Measurements from ENCODE around the gene NR6A1.

Gene NR6A1

DNA sequence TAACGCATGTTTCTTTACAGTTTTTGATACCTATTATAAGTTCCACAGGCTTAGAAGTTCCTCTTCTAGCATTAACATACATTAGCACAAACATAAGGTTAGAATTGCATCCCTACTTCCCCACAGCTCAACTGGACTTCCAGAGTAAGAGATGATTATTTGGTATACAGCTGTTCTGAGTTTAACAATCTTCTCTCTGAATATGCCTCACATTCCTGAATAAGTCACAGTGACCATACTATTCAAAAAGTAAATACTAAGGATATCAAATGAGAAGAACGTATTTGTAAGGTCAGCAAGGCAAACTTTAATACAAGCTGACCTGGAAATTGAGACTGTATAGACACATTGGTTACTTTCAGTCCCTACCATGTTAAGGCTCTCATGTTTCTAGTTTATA, 21.3 kb downstream of the NR6A1 start (continued):
- TF ChIP-seq FEZF1 (tag by site-specific recombination; IDR thresholded peaks at IDR 0.05) (no peak), ZNF514 (tag by site-specific recombination; IDR thresholded peaks at IDR 0.05) (no peak), ZSCAN16 (tag by site-specific recombination; IDR thresholded peaks at IDR 0.05) (no peak), ZNF23 (tag by site-specific recombination; IDR thresholded peaks at IDR 0.05; ENCODE audit: borderline replicate concordance) (no peak)

GRCh38 chr9:124749284-124749683, 21.8 kb downstream of the NR6A1 start:
- no peaks in the 10 kb centered on the region for H3K36me3 ChIP-seq (ENCODE audit: control insufficient read depth in 2 of 2, insufficient read depth in 1 of 2, low read length in 2 of 2)
- TF ChIP-seq ZNF626 (tag by site-specific recombination; IDR thresholded peaks at IDR 0.05), result no peak
- TF ChIP-seq ZNF248 (tag by site-specific recombination; IDR thresholded peaks at IDR 0.05), result no peak
- TF ChIP-seq ZBTB7A (tag by site-specific recombination; IDR thresholded peaks at IDR 0.05; ENCODE audit: low read depth), result no peak
- TF ChIP-seq MZF1 (tag by site-specific recombination; IDR thresholded peaks at IDR 0.05; ENCODE audit: borderline replicate concordance), result no peak
- TF ChIP-seq ZNF561 (tag by site-specific recombination; IDR thresholded peaks at IDR 0.05; ENCODE audit: borderline replicate concordance), result no peak
- TF ChIP-seq ZBTB21 (tag by site-specific recombination; IDR thresholded peaks at IDR 0.05), result no peak
- TF ChIP-seq ZNF571 (tag by site-specific recombination; IDR thresholded peaks at IDR 0.05), result no peak
- peaks cover 2% of the 10 kb centered on the region; the same call in 1 of the 2 replicates for H3K4me1 ChIP-seq (ENCODE audit: control insufficient read depth, insufficient read depth, low read length)
- ChIA-PET POLR2A (no interaction called here), CTCF (interaction anchor here (0.7 to 2.0 kb wide), 2 partner anchors 17 to 37 kb away, joined by 5 to 7 read pairs; no protein-coding TSS in a partner anchor)
- no peak overlapping the region for H3K4me3 ChIP-seq (ENCODE audit: low read depth, low read length)
- H3K27ac ChIP-seq (ENCODE audit: extremely low read depth, low read depth, low read length), result no peak overlapping the region
- H3K9me3 ChIP-seq (ENCODE audit: control insufficient read depth, insufficient read depth, low read depth, low read length), result no peaks in the 10 kb centered on the region

DNA sequence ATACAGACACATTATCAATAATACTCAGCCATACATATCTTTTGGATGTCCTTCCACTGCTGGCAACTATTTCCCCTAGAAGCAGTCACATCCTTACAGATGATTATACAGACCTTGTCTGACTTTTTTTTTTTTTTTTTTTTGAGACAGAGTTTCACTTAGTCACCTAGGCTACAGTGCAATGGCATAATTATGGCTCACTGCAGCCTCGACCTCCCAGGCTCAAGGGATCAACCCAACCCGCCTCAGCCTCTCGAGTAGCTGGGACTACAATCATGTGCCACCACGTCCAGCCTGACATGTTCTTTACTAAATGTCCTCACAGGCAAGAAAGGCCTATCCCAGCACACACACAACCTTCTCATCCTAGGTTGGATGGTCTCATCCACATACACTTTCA, 24.0 kb downstream of the NR6A1 start:
- no peak overlapping the region for H3K27ac ChIP-seq (ENCODE audit: extremely low read depth, low read depth, low read length)
- H3K4me3 ChIP-seq (ENCODE audit: low read depth, low read length), result no peak overlapping the region
- CTCF ChIA-PET, result no interaction called here
- H3K4me1 ChIP-seq (ENCODE audit: control insufficient read depth, insufficient read depth, low read length), result 0 out of 2 replicates have a peak, but pooled peaks cover 2% of the 10 kb centered on the region
- TF ChIP-seq ZBTB17 (tag by site-specific recombination; IDR thresholded peaks at IDR 0.05) (peak; percentile 35; the same call in 1 of the 2 replicates), PRDM1 (tag by site-specific recombination; IDR thresholded peaks at IDR 0.05) (peak; percentile 79; the same call in 1 of the 2 replicates), ZNF610 (tag by site-specific recombination; IDR thresholded peaks at IDR 0.05; ENCODE audit: borderline replicate concordance) (no peak)
- H3K9me3 ChIP-seq (ENCODE audit: control insufficient read depth, insufficient read depth, low read depth, low read length), result no peaks in the 10 kb centered on the region
- no peaks in the 10 kb centered on the region for H3K36me3 ChIP-seq (ENCODE audit: control insufficient read depth in 2 of 2, insufficient read depth in 1 of 2, low read length in 2 of 2)
- POLR2A ChIA-PET, result no interaction called here

GRCh38 chr9:124743686-124744348, 27.3 kb downstream of the NR6A1 start:
- H3K36me3 ChIP-seq (ENCODE audit: control insufficient read depth in 2 of 2, insufficient read depth in 1 of 2, low read length in 2 of 2), result no peaks in the 10 kb centered on the region
- H3K4me3 ChIP-seq (ENCODE audit: low read depth, low read length), result no peak overlapping the region
- POLR2A ChIA-PET, result interaction anchor here (0.6 to 1.4 kb wide), 3 partner anchors 26 to 118 kb away, joined by 3 to 10 read pairs (median 3); partner anchors contain the start of genes ARPC5L and RPL35
- TF ChIP-seq GLI2 (tag by site-specific recombination; IDR thresholded peaks at IDR 0.05; ENCODE audit: borderline replicate concordance, low read depth) (no peak), ZNF394 (tag by site-specific recombination; IDR thresholded peaks at IDR 0.05; ENCODE audit: borderline replicate concordance) (no peak), PRDM6 (tag by site-specific recombination; IDR thresholded peaks at IDR 0.05) (peak; percentile 68), KLF16 (tag by site-specific recombination; IDR thresholded peaks at IDR 0.05) (no peak)
- TF ChIP-seq, protein P1, sequence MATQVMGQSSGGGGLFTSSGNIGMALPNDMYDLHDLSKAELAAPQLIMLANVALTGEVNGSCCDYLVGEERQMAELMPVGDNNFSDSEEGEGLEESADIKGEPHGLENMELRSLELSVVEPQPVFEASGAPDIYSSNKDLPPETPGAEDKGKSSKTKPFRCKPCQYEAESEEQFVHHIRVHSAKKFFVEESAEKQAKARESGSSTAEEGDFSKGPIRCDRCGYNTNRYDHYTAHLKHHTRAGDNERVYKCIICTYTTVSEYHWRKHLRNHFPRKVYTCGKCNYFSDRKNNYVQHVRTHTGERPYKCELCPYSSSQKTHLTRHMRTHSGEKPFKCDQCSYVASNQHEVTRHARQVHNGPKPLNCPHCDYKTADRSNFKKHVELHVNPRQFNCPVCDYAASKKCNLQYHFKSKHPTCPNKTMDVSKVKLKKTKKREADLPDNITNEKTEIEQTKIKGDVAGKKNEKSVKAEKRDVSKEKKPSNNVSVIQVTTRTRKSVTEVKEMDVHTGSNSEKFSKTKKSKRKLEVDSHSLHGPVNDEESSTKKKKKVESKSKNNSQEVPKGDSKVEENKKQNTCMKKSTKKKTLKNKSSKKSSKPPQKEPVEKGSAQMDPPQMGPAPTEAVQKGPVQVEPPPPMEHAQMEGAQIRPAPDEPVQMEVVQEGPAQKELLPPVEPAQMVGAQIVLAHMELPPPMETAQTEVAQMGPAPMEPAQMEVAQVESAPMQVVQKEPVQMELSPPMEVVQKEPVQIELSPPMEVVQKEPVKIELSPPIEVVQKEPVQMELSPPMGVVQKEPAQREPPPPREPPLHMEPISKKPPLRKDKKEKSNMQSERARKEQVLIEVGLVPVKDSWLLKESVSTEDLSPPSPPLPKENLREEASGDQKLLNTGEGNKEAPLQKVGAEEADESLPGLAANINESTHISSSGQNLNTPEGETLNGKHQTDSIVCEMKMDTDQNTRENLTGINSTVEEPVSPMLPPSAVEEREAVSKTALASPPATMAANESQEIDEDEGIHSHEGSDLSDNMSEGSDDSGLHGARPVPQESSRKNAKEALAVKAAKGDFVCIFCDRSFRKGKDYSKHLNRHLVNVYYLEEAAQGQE (tag by site-specific recombination; IDR thresholded peaks at IDR 0.05), result no peak
- no peak overlapping the region for H3K27ac ChIP-seq (ENCODE audit: extremely low read depth, low read depth, low read length)
- CTCF ChIA-PET, result interaction anchor here (0.6 to 2.9 kb wide), 15 partner anchors 8 to 352 kb away, joined by 3 to 19 read pairs (median 4); partner anchors contain the start of gene WDR38
- peaks cover 2% of the 10 kb centered on the region; the same call in 1 of the 2 replicates for H3K4me1 ChIP-seq (ENCODE audit: control insufficient read depth, insufficient read depth, low read length)
- H3K9me3 ChIP-seq (ENCODE audit: control insufficient read depth, insufficient read depth, low read depth, low read length), result no peaks in the 10 kb centered on the region

All from HEK293 (cell line).